ENCODE results near the gene PCSK5.

PCSK5 gene

GRCh38 chr9:75870450-75870849, 20.0 kb upstream of the PCSK5 start:
- no peak for DNase-seq (ENCODE audit: low read depth)
- no peak overlapping the region for H3K4me3 ChIP-seq (ENCODE audit: low read depth, low read length)
- no peak for TF ChIP-seq CTCF (IDR thresholded peaks at IDR 0.05; ENCODE audit: control insufficient read depth, extremely low read depth, insufficient read depth)

DNA sequence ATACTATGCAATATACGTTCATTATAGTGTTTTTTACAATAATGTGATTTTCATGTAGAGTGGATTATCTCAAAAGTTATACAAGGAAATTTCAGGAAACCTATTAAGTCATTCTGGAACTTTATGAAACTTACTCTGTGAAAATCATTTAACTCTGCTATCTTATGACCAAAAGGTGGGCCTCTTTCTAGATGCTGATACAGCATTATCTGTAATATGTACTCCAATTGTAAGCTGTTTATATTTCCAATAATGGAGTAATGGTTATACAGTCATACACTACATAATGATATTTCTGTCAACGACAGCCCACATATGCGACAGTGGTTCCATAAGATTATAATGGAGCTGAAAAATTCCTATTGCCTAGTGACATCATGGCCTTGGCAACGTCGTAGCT, 18.8 kb upstream of the PCSK5 start:
- no peak overlapping the region for H3K4me3 ChIP-seq (ENCODE audit: low read depth, low read length)
- TF ChIP-seq CTCF (IDR thresholded peaks at IDR 0.05; ENCODE audit: control insufficient read depth, extremely low read depth, insufficient read depth) = no peak
- DNase-seq (ENCODE audit: low read depth) = no peak

GRCh38 chr9:75873712-75874111, 16.8 kb upstream of the PCSK5 start:
- TF ChIP-seq CTCF (IDR thresholded peaks at IDR 0.05; ENCODE audit: control insufficient read depth, extremely low read depth, insufficient read depth) = no peak
- H3K4me3 ChIP-seq (ENCODE audit: low read depth, low read length) = no peak overlapping the region
- no peak for DNase-seq (ENCODE audit: low read depth)

GRCh38 chr9:75876999-75877640, 13.4 kb upstream of the PCSK5 start:
- DNase-seq (ENCODE audit: low read depth) = no peak
- no peak for TF ChIP-seq CTCF (IDR thresholded peaks at IDR 0.05; ENCODE audit: control insufficient read depth, extremely low read depth, insufficient read depth)
- no peak overlapping the region for H3K4me3 ChIP-seq (ENCODE audit: low read depth, low read length)

- no peak overlapping the region for H3K4me3 ChIP-seq (ENCODE audit: low read depth, low read length)
- DNase-seq (ENCODE audit: low read depth) = no peak
- TF ChIP-seq CTCF (IDR thresholded peaks at IDR 0.05; ENCODE audit: control insufficient read depth, extremely low read depth, insufficient read depth) = no peak
These were observed 12.0 kb upstream of the PCSK5 start for GRCh38 chr9:75878488-75878860.

DNA sequence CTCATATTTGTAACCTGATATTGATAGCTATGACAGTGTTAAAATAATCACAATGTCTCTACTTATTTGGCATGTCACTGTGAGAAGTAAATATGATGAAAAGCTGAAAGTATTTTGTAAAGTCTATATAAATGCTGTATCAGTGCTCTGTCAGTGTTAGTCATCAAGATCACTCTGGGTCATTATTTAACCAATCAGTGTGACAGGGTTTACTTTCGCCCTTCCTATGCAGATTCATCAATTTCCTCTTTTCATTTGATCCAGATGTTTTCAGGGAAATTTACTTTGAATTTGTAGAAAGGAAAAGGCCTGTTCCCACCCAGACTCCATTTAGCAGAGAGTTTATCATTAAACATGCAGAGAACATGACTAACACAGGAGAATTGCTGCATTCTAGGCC, 9.9 kb upstream of the PCSK5 start:
- DNase-seq (ENCODE audit: low read depth) = no peak
- no peak for TF ChIP-seq CTCF (IDR thresholded peaks at IDR 0.05; ENCODE audit: control insufficient read depth, extremely low read depth, insufficient read depth)
- no peak overlapping the region for H3K4me3 ChIP-seq (ENCODE audit: low read depth, low read length)

- no peak for TF ChIP-seq CTCF (IDR thresholded peaks at IDR 0.05; ENCODE audit: control insufficient read depth, extremely low read depth, insufficient read depth)
- DNase-seq (ENCODE audit: low read depth) = no peak
- H3K4me3 ChIP-seq (ENCODE audit: low read depth, low read length) = no peak overlapping the region
These were observed 8.7 kb upstream of the PCSK5 start for GRCh38 chr9:75881761-75882160.

All from LNCaP clone FGC (cell line).